Measurements from ENCODE around the gene RRM2. TPM values are rescaled to one million over a fixed set of nuclear protein-coding genes. Genes with fewer than 3 reads are reported as not detected.

Gene RRM2
- total and polyA plus RNA-seq, 2 experiments from 2014 or later: 23.5 to 79.2 TPM

DNA sequence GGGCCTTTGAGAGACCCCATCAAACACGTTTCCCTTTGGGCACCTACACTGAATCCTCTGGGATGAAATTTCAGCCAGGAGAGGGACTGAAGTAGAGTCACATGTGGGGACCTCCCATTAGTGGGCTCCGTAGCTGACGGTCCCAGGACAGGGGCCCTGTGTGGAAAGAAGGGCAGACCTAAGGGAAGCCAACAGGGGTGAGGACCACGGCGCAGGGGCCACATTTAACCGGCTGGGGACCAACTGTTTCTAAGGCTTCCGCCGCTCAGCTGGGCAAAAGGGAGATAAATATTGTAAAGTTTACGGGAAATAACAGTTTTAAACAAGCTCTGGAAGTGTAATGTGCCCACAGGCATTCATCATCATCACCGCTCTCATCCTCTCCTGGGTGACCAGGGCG is 42.7 kb downstream of the RRM2 start:
- H4K20me1 ChIP-seq (ENCODE audit: insufficient read depth): no peaks in the 10 kb centered on the region
- H3K4me1 ChIP-seq (ENCODE audit: insufficient read depth): 0 out of 2 replicates have a peak, but pooled peaks cover 4% of the 10 kb centered on the region
- no peak overlapping the region for H3K9ac ChIP-seq
- DNase-seq: no peak
- no peak for TF ChIP-seq EZH2 (IDR thresholded peaks at IDR 0.05; ENCODE audit: insufficient read depth, poor library complexity, severe bottlenecking)
- TF ChIP-seq EZH2phosphoT487 (IDR thresholded peaks at IDR 0.05; ENCODE audit: insufficient read depth, low read depth): no peak
- no peaks in the 10 kb centered on the region for H3K36me3 ChIP-seq (ENCODE audit: low read depth)
- no peaks in the 10 kb centered on the region for H3K27me3 ChIP-seq (replicated peaks; ENCODE audit: insufficient read depth)
- H3K9me3 ChIP-seq (ENCODE audit: low read depth): no peaks in the 10 kb centered on the region
- H3K79me2 ChIP-seq (ENCODE audit: insufficient read depth): no peaks in the 10 kb centered on the region
- in situ Hi-C loops (cut with MboI): no loop called here
- 96% methylated on average over 11 of the region's 11 CpGs for WGBS, 2 experiments (ENCODE audit: low coverage in 1 of 2, low lambda C conversion rate in 2 of 2, missing lambda C conversion rate in 2 of 2)
- H3F3A ChIP-seq (ENCODE audit: insufficient read depth): no peaks in the 10 kb centered on the region
- no peak overlapping the region for H3K4me3 ChIP-seq
- no peaks in the 10 kb centered on the region for H3K9me2 ChIP-seq (ENCODE audit: insufficient read depth)
- no peak overlapping the region for H3K27ac ChIP-seq
- no peak overlapping the region for H3K4me2 ChIP-seq (ENCODE audit: unreplicated experiment)
- H2AFZ ChIP-seq: no peak overlapping the region

DNA sequence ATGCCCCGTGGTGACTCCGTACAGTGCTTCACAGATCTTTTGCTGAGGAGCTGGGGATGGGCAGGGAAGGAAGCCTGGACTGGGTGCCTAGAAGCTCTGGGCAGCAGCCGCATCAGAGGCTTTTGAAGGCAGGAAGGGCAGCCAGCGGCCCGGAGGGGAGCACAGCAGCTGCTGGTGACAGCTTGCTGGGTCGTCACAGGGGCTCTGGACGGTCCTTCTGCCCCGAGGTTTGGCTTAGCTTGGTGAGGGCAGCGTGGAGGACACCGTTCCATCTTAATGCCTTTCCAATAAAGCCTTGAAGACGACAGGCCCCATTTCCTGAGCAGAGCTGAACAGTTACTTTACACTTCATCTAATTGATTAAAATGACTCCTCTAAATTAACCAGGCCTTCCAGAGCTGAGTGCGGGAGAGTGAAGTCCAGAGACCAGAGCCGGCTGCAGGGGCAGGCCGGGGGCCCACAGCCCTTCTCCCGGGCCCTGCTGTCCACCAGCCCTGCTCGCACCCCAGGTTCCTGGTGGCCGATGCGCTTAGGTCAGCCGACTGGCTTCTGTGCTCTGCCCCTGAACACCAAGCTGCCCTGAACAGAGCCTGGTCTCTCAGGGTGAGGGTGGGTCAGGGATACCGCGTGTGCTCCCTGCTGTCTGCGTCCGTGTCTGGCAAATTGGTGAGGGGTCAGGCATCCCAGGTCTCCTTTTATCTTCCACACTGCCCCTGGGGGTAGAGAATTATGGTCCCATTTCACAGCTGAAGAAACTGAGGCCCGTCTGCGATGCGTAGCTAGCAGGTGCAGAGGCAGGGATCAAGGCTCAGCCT is 43.5 kb downstream of the RRM2 start:
- Histone ChIP-seq H3F3A (ENCODE audit: insufficient read depth) (no peaks in the 10 kb centered on the region), H3K4me1 (ENCODE audit: insufficient read depth) (0 out of 2 replicates have a peak, but pooled peaks cover 5% of the 10 kb centered on the region), H2AFZ (no peak overlapping the region), H3K27me3 (replicated peaks; ENCODE audit: insufficient read depth) (no peaks in the 10 kb centered on the region), H3K4me2 (ENCODE audit: unreplicated experiment) (no peak overlapping the region), H3K36me3 (ENCODE audit: low read depth) (no peaks in the 10 kb centered on the region), H3K9me3 (ENCODE audit: low read depth) (no peaks in the 10 kb centered on the region), H3K9ac (no peak overlapping the region), H3K9me2 (ENCODE audit: insufficient read depth) (no peaks in the 10 kb centered on the region), H3K4me3 (no peak overlapping the region), H4K20me1 (ENCODE audit: insufficient read depth) (no peaks in the 10 kb centered on the region), H3K27ac (no peak overlapping the region), H3K79me2 (ENCODE audit: insufficient read depth) (no peaks in the 10 kb centered on the region)
- WGBS, 2 experiments (ENCODE audit: low coverage in 1 of 2, low lambda C conversion rate in 2 of 2, missing lambda C conversion rate in 2 of 2): 91 to 92% methylated on average over 26 of the region's 26 CpGs
- in situ Hi-C loops (cut with MboI): no loop called here
- no peak for DNase-seq
- TF ChIP-seq EZH2phosphoT487 (IDR thresholded peaks at IDR 0.05; ENCODE audit: insufficient read depth, low read depth) (no peak), EZH2 (IDR thresholded peaks at IDR 0.05; ENCODE audit: insufficient read depth, poor library complexity, severe bottlenecking) (no peak)

DNA sequence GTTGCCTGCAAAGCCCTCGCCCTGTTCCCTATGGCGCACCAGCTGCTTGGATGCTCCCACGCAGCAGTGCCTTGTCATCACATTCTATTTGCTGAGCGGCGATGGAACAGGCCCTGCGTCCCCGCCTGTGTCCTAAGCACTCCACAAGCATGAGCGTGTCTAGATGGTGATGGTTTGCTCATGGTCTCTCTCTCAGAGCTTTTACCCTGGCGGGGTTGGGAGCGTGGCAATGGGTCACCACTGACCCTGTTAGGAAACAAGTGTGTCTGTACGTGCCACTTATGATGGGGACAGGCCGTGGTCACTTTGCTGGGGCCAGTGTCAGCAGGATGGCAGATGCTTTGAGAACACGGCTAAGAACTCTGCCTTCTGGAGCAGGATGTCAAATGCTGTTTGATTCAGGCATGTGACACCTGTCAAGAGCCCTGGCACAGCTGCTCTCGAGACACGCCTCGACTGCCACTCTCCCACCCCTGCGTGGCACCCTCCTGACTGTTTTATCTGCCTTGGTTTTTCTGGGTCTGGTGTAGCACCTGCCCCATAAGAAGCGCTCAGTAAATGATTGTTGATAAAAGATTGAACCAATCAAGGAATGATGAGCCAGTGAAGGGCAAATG is 44.2 kb downstream of the RRM2 start:
- no peak overlapping the region for H3K27ac ChIP-seq
- no peaks in the 10 kb centered on the region for H4K20me1 ChIP-seq (ENCODE audit: insufficient read depth)
- no peak overlapping the region for H2AFZ ChIP-seq
- H3K9ac ChIP-seq: no peak overlapping the region
- no peaks in the 10 kb centered on the region for H3K36me3 ChIP-seq (ENCODE audit: low read depth)
- H3K4me3 ChIP-seq: no peak overlapping the region
- H3K4me1 ChIP-seq (ENCODE audit: insufficient read depth): 0 out of 2 replicates have a peak, but pooled peaks cover 5% of the 10 kb centered on the region
- no peaks in the 10 kb centered on the region for H3K9me3 ChIP-seq (ENCODE audit: low read depth)
- no peaks in the 10 kb centered on the region for H3K27me3 ChIP-seq (replicated peaks; ENCODE audit: insufficient read depth)
- in situ Hi-C loops (cut with MboI): no loop called here
- no peak for DNase-seq
- H3K9me2 ChIP-seq (ENCODE audit: insufficient read depth): no peaks in the 10 kb centered on the region
- H3K79me2 ChIP-seq (ENCODE audit: insufficient read depth): no peaks in the 10 kb centered on the region
- no peak overlapping the region for H3K4me2 ChIP-seq (ENCODE audit: unreplicated experiment)
- 92 to 95% methylated on average over 18 of the region's 18 CpGs for WGBS, 2 experiments (ENCODE audit: low coverage in 1 of 2, low lambda C conversion rate in 2 of 2, missing lambda C conversion rate in 2 of 2)
- no peaks in the 10 kb centered on the region for H3F3A ChIP-seq (ENCODE audit: insufficient read depth)
- TF ChIP-seq EZH2 (IDR thresholded peaks at IDR 0.05; ENCODE audit: insufficient read depth, poor library complexity, severe bottlenecking) (no peak), EZH2phosphoT487 (IDR thresholded peaks at IDR 0.05; ENCODE audit: insufficient read depth, low read depth) (no peak)

DNA sequence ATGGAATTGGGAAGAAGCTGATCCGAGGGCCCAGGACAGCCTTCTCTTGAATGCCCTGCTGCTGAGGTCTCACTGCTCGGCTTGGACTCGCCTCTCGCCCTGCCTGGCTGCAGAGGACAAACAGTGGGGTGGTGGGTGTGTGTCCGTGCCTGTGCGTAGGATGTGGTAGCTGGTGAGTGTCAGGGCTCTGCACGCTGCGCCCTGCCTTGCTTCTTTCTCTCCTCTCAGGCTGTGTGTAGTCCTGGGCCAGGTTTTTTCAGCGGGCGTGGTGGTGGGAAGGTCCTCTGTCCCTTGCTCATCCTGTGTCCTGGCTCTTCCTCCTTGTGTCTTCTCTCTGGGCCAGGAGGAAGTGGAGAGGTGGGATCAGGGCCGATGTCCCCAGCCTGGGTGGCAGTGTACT is 44.8 kb downstream of the RRM2 start:
- no peak for TF ChIP-seq EZH2phosphoT487 (IDR thresholded peaks at IDR 0.05; ENCODE audit: insufficient read depth, low read depth)
- TF ChIP-seq EZH2 (IDR thresholded peaks at IDR 0.05; ENCODE audit: insufficient read depth, poor library complexity, severe bottlenecking): no peak
- no peaks in the 10 kb centered on the region for H3K9me2 ChIP-seq (ENCODE audit: insufficient read depth)
- 0 out of 2 replicates have a peak, but pooled peaks cover 5% of the 10 kb centered on the region for H3K4me1 ChIP-seq (ENCODE audit: insufficient read depth)
- H3K27ac ChIP-seq: no peak overlapping the region
- no peaks in the 10 kb centered on the region for H3K36me3 ChIP-seq (ENCODE audit: low read depth)
- H3F3A ChIP-seq (ENCODE audit: insufficient read depth): no peaks in the 10 kb centered on the region
- in situ Hi-C loops (cut with MboI): no loop called here
- no peak overlapping the region for H3K4me3 ChIP-seq
- no peaks in the 10 kb centered on the region for H4K20me1 ChIP-seq (ENCODE audit: insufficient read depth)
- no peak for DNase-seq
- no peaks in the 10 kb centered on the region for H3K27me3 ChIP-seq (replicated peaks; ENCODE audit: insufficient read depth)
- no peaks in the 10 kb centered on the region for H3K79me2 ChIP-seq (ENCODE audit: insufficient read depth)
- no peak overlapping the region for H3K4me2 ChIP-seq (ENCODE audit: unreplicated experiment)
- H3K9me3 ChIP-seq (ENCODE audit: low read depth): no peaks in the 10 kb centered on the region
- WGBS, 2 experiments (ENCODE audit: low coverage in 1 of 2, low lambda C conversion rate in 2 of 2, missing lambda C conversion rate in 2 of 2): 92 to 94% methylated on average over 11 of the region's 11 CpGs
- H2AFZ ChIP-seq: no peak overlapping the region
- H3K9ac ChIP-seq: no peak overlapping the region

Data from GM23248 (cell line).